Endothelial cell of umbilical vein (primary cell): Measurements from ENCODE around the gene SAV1. TPM values are rescaled to one million over a fixed set of nuclear protein-coding genes. Genes with fewer than 3 reads are reported as not detected.

Experiments used
- BruUV-seq: library from RNA; stranded (reverse); fragments of 400-500 nt; replicated peaks from 2 replicates; lab custom pipeline; 2021; lab: Mats Ljungman, UMichigan
- CTCF ChIA-PET: fragments of 300-600, 350-600 bp; sonication (Branson Sonifier 250); formaldehyde crosslinking; loops from one replicate; lab custom pipeline; 2021; ENCODE audit warnings: antibody characterized with exemption, inconsistent platforms; lab: Charles Lee
- POLR2A ChIA-PET: fragments of 300-600, 350-600 bp; sonication (Branson Sonifier 250); formaldehyde crosslinking; loops from one replicate; lab custom pipeline; 2021; ENCODE audit warnings: antibody characterized with exemption, inconsistent platforms; lab: Charles Lee
- DNase-seq: peaks from one replicate; pipeline ENCODE4 v3.0.0-alpha.2; 2011; ENCODE audit warnings: low read depth, low spot score
- FAIRE-seq: peaks from 2 replicates; lab custom pipeline; 2011; peaks lifted over from hg19 to GRCh38; lab: Jason Lieb, UNC
- H2AFZ ChIP-seq: 2 replicates; pipeline ENCODE4 v1.6.0; 2012; ENCODE audit warnings: low read depth, low read length, control low read depth, inconsistent platforms
- H3K27ac ChIP-seq: 2 replicates; pipeline ENCODE4 v1.5.1; 2011; ENCODE audit warnings: low read depth, mild to moderate bottlenecking, control low read depth, low read length, moderate library complexity; ENCODE audit not compliant: insufficient read depth
- H3K27me3 ChIP-seq, 2 experiments: 2 replicates each; pipeline versions ENCODE4 v1.6.0 to v1.6.1; 2011; ENCODE audit warnings: low read length in 2 of 2, mixed read lengths in 1 of 2; ENCODE audit not compliant: control insufficient read depth in 2 of 2, insufficient read depth in 2 of 2
- H3K36me3 ChIP-seq, 2 experiments: 2 replicates in 1 of 2; 3 replicates in 1 of 2; pipeline ENCODE4 v1.5.1; 2011; ENCODE audit warnings: low read length in 2 of 2, mild to moderate bottlenecking in 1 of 2, moderate library complexity in 1 of 2; ENCODE audit not compliant: control insufficient read depth in 2 of 2, insufficient read depth in 2 of 2; ENCODE audit errors: extremely low read depth in 1 of 2
- H3K4me1 ChIP-seq: 3 replicates; pipeline ENCODE4 v1.5.1; 2011; ENCODE audit warnings: mild to moderate bottlenecking, low read length; ENCODE audit not compliant: control insufficient read depth, insufficient read depth; ENCODE audit errors: extremely low read depth
- H3K4me2 ChIP-seq: 2 replicates; pipeline ENCODE4 v1.6.1; 2011; ENCODE audit warnings: low read length, control low read depth, mixed read lengths; ENCODE audit not compliant: insufficient read depth
- H3K4me3 ChIP-seq, 3 experiments: fragments of 200-600 bp in 1 of 3; sonication (generic), shearing (Covaris generic) in 1 of 3; replicated peaks in 1 of 3; 2 replicates each; pipeline ENCODE4 v1.5.1; 2011 to 2016; ENCODE audit warnings: control low read depth in 3 of 3, low read length in 3 of 3, mild to moderate bottlenecking in 2 of 3, inconsistent platforms in 1 of 3, low read depth in 1 of 3, moderate library complexity in 1 of 3; ENCODE audit not compliant: insufficient read depth in 1 of 3
- H3K79me2 ChIP-seq: 2 replicates; pipeline ENCODE4 v1.6.0; 2012; ENCODE audit warnings: low read length, inconsistent platforms; ENCODE audit not compliant: control insufficient read depth, insufficient read depth
- H3K9ac ChIP-seq: replicated peaks from 2 replicates; pipeline ENCODE3; 2011; ENCODE audit warnings: low read length, control low read depth; ENCODE audit not compliant: insufficient read depth; ENCODE audit errors: extremely low read depth
- H3K9me1 ChIP-seq: replicated peaks from 3 replicates; pipeline ENCODE4 v1.6.0; 2011; ENCODE audit warnings: mild to moderate bottlenecking, low read length; ENCODE audit not compliant: control insufficient read depth, insufficient read depth; ENCODE audit errors: extremely low read depth
- H3K9me3 ChIP-seq: replicated peaks from 2 replicates; pipeline ENCODE4 v1.5.1; 2012; ENCODE audit warnings: low read length, inconsistent platforms; ENCODE audit not compliant: control insufficient read depth, insufficient read depth
- H4K20me1 ChIP-seq: replicated peaks from 2 replicates; pipeline ENCODE3; 2011; ENCODE audit warnings: mild to moderate bottlenecking, low read length; ENCODE audit not compliant: control insufficient read depth, insufficient read depth; ENCODE audit errors: extremely low read depth
- EZH2 ChIP-seq: IDR thresholded peaks from 2 replicates; pipeline ENCODE4 v1.6.1; 2012; ENCODE audit warnings: borderline replicate concordance, low read depth, mild to moderate bottlenecking, moderate library complexity, low read length, inconsistent platforms; ENCODE audit not compliant: severe bottlenecking
- FOS ChIP-seq: IDR thresholded peaks from 2 replicates; pipeline ENCODE4 v1.6.1; 2011; ENCODE audit warnings: mild to moderate bottlenecking, low read length, moderate library complexity, borderline replicate concordance; ENCODE audit not compliant: insufficient read depth
- GATA2 ChIP-seq: IDR thresholded peaks from 2 replicates; pipeline ENCODE4 v1.7.0; 2011; ENCODE audit warnings: low read depth, mild to moderate bottlenecking, moderate library complexity, mixed read lengths, low read length; ENCODE audit not compliant: insufficient read length, insufficient read depth
- JUN ChIP-seq: IDR thresholded peaks from 2 replicates; pipeline ENCODE4 v1.6.1; 2011; ENCODE audit warnings: borderline replicate concordance, low read depth; ENCODE audit not compliant: insufficient read length, insufficient read depth
- MYC ChIP-seq: IDR thresholded peaks from one replicate; pipeline ENCODE4 v1.6.1; 2011; ENCODE audit warnings: mild to moderate bottlenecking, low read depth, low read length
- POLR2A ChIP-seq: IDR thresholded peaks from 2 replicates; pipeline ENCODE4 v1.6.1; 2012; ENCODE audit warnings: low read depth, mild to moderate bottlenecking, control low read depth, low read length
- POLR2AphosphoS5 ChIP-seq: IDR thresholded peaks from 2 replicates; pipeline ENCODE4 v1.6.1; 2012; ENCODE audit warnings: low read depth, mild to moderate bottlenecking, control low read depth, low read length, moderate library complexity; ENCODE audit not compliant: insufficient read depth
- dilution Hi-C: fragments of 300-500 bp; cut with MboI; formaldehyde crosslinking; loops from one replicate; pipeline ENCODE4 v1.15.0; 2019; ENCODE audit warnings: low sequenced_read_pairs; ENCODE audit not compliant: extremely low pct_ligation_motif_present
- intact Hi-C: fragments of 100-400 bp; cut with micrococcal nuclease; formaldehyde crosslinking; loops from one replicate; pipeline ENCODE4 v1.10.0; 2022
- polyA plus RNA-seq, 4 experiments: library from polyadenylated mRNA; depleted of rRNA in 3 of 4; stranded (reverse) in 3 of 4; unstranded in 1 of 4; fragments of >200 nt; gene quantifications; 2 replicates each; pipeline versions ENCODE4 v1.2.1 to v1.2.3, GENCODE V29; 2011 to 2012; ENCODE audit warnings: missing spikeins in 1 of 4
- total RNA-seq: library from RNA; stranded (reverse); gene quantifications from 2 replicates; pipeline ENCODE4 v1.2.3, GENCODE V29; 2021
- TF ChIP-seq, protein P1 (sequence below), 2 donors: IDR thresholded peaks; 1 replicate in 1 of 2; 2 replicates in 1 of 2; pipeline ENCODE4 v1.5.1; 2011; ENCODE audit warnings: low read length in 2 of 2, mild to moderate bottlenecking in 2 of 2, moderate library complexity in 2 of 2, control low read depth in 1 of 2, inconsistent platforms in 1 of 2, low read depth in 1 of 2; ENCODE audit not compliant: insufficient read depth in 1 of 2; ENCODE audit errors: extremely low read depth in 1 of 2
- TF ChIP-seq, protein P2 (sequence below): IDR thresholded peaks from 2 replicates; pipeline ENCODE4 v1.6.1; 2011; ENCODE audit not compliant: insufficient read depth, insufficient read length

Gene SAV1
- total and polyA plus RNA-seq, 2 donors (not counting 3 experiments of a cell fraction or from before 2014, with no cell fraction given): 7.1 to 31.0 TPM

DNA sequence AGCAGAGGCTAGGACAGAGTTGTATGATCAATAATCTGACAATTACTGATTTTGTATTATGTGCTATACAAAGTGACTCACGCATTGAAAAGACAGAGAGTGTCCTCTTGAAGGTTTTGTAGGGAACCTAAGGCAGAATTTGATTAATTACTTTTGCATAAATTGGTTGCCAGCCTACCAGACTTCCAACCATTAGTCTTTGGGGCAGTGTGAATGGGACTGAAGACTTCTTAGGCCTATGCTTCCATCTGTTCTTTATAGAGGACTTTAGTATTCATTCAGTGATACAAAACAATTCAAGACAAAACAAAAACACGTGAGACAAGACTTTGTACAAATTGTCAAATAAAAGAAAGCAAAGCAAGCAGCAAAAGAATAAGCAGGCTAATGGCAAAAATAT, 61.6 kb downstream of the SAV1 start:
- Histone ChIP-seq H3K4me3 (no peak overlapping the region), H3K27me3 (no peaks in the 10 kb centered on the region), H3K36me3 (no peaks in the 10 kb centered on the region), H2AFZ (no peak overlapping the region), H3K9me1 (no peaks in the 10 kb centered on the region), H3K4me1 (peaks cover 16% of the 10 kb centered on the region), H3K9ac (no peak overlapping the region), H3K4me2 (no peak overlapping the region), H3K9me3 (no peaks in the 10 kb centered on the region), H4K20me1 (no peaks in the 10 kb centered on the region), H3K79me2 (no peaks in the 10 kb centered on the region), H3K27ac (no peak overlapping the region)
- intact Hi-C loops (no loop called here), dilution Hi-C loops (no loop called here)
- DNase-seq (no peak), FAIRE-seq (no peak)
- ChIA-PET POLR2A (interaction anchor here (1.3 kb wide), 1 partner anchor 62 kb away, joined by 5 read pairs; no protein-coding TSS in a partner anchor), CTCF (interaction anchor here (0.8 to 3.7 kb wide), 16 partner anchors 9 to 744 kb away, joined by 3 to 35 read pairs (median 5); no protein-coding TSS in a partner anchor)
- BruUV-seq: no TSS peak
- TF ChIP-seq, protein P1, sequence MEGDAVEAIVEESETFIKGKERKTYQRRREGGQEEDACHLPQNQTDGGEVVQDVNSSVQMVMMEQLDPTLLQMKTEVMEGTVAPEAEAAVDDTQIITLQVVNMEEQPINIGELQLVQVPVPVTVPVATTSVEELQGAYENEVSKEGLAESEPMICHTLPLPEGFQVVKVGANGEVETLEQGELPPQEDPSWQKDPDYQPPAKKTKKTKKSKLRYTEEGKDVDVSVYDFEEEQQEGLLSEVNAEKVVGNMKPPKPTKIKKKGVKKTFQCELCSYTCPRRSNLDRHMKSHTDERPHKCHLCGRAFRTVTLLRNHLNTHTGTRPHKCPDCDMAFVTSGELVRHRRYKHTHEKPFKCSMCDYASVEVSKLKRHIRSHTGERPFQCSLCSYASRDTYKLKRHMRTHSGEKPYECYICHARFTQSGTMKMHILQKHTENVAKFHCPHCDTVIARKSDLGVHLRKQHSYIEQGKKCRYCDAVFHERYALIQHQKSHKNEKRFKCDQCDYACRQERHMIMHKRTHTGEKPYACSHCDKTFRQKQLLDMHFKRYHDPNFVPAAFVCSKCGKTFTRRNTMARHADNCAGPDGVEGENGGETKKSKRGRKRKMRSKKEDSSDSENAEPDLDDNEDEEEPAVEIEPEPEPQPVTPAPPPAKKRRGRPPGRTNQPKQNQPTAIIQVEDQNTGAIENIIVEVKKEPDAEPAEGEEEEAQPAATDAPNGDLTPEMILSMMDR (IDR thresholded peaks at IDR 0.05; ENCODE audit: extremely low read depth in 1 of 2, insufficient read depth in 1 of 2, low read depth in 1 of 2, low read length in 2 of 2): no peak
- TF ChIP-seq GATA2 (no peak), POLR2AphosphoS5 (no peak), FOS (no peak), JUN (no peak), POLR2A (no peak), EZH2 (no peak), MYC (no peak)
- TF ChIP-seq, protein P2, sequence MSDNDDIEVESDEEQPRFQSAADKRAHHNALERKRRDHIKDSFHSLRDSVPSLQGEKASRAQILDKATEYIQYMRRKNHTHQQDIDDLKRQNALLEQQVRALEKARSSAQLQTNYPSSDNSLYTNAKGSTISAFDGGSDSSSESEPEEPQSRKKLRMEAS: no peak
